Endothelial cell (in vitro differentiated cells): ENCODE data around the gene MADD. TPM values are rescaled to one million over a fixed set of nuclear protein-coding genes. Genes with fewer than 3 reads are reported as not detected.
A peak's percentile ranks its signal among the peaks of the same experiment; 100 is the strongest.
"Not testable (repeated sequence)": the region's sequence is repeated elsewhere in the genome, so short reads cannot be mapped to it uniquely, and the experiment has no call there.

Source experiments
- DNase-seq: peaks from one replicate; pipeline ENCODE4 v3.0.0; 2021; ENCODE audit warnings: low spot score
- H3K27ac Mint-ChIP-seq: one replicate; pipeline ENCODE4 v1.8.0; 2021; ENCODE audit warnings: mixed read lengths, inconsistent platforms; ENCODE audit not compliant: unreplicated experiment
- H3K27me3 Mint-ChIP-seq: one replicate; pipeline ENCODE4 v1.8.0; 2021; ENCODE audit warnings: mild to moderate bottlenecking, moderate library complexity, mixed read lengths, inconsistent platforms; ENCODE audit not compliant: unreplicated experiment
- H3K36me3 Mint-ChIP-seq: one replicate; pipeline ENCODE4 v1.8.0; 2021; ENCODE audit warnings: mild to moderate bottlenecking, low read depth, mixed read lengths, inconsistent platforms; ENCODE audit not compliant: unreplicated experiment
- H3K4me1 Mint-ChIP-seq: one replicate; pipeline ENCODE4 v1.8.0; 2021; ENCODE audit warnings: mild to moderate bottlenecking, mixed read lengths, inconsistent platforms; ENCODE audit not compliant: unreplicated experiment
- H3K4me3 Mint-ChIP-seq: one replicate; pipeline ENCODE4 v1.8.0; 2021; ENCODE audit warnings: mild to moderate bottlenecking, mixed read lengths, inconsistent platforms; ENCODE audit not compliant: unreplicated experiment
- H3K9me3 Mint-ChIP-seq: one replicate; pipeline ENCODE4 v1.8.0; 2021; ENCODE audit warnings: mixed read lengths, inconsistent platforms; ENCODE audit not compliant: unreplicated experiment
- total RNA-seq: library from RNA; stranded (reverse); fragmentation: NEBNext Ultra II Directional; extraction: Animal tissue kit (Norgen Biotek cat#: 25700); gene quantifications from one replicate; pipeline ENCODE4 v1.2.1, GENCODE V29; 2021; ENCODE audit not compliant: unreplicated experiment
- TF ChIP-seq, protein P1 (sequence below): fragments of 200-600 bp; sonication (generic); IDR thresholded peaks from one replicate; pipeline ENCODE4 v1.5.0; 2021; ENCODE audit warnings: antibody characterized with exemption; ENCODE audit not compliant: unreplicated experiment

MADD gene
- total RNA-seq, 1 donor from 2014 or later, result 61.2 TPM

DNA sequence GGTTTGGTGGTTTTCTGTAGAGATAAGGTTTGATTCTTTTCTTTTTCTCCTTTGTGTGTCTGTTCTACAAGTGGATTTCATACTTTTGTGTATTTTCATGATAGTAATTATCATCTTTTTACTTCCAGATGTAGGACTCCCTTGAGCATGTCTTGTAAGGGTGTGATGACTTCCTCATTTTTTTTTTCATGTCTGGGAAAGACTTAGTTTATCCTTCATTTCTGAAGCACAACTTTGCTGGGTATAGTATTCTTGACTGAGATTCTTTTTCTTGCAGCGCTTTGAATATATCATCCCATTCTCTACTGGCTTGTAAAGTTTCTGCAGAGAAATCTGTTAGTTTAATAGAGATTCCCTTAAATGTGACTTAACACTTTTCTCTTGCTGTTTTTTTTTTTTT lies 32.9 kb downstream of the MADD start:
- Mint-ChIP-seq H3K27me3 (no peaks in the 10 kb centered on the region), H3K27ac (no peak overlapping the region), H3K9me3 (no peaks in the 10 kb centered on the region), H3K36me3 (peaks cover 48% of the 10 kb centered on the region), H3K4me3 (peak overlapping the region; percentile 32), H3K4me1 (no peaks in the 10 kb centered on the region)
- no peak for DNase-seq
- TF ChIP-seq, protein P1, sequence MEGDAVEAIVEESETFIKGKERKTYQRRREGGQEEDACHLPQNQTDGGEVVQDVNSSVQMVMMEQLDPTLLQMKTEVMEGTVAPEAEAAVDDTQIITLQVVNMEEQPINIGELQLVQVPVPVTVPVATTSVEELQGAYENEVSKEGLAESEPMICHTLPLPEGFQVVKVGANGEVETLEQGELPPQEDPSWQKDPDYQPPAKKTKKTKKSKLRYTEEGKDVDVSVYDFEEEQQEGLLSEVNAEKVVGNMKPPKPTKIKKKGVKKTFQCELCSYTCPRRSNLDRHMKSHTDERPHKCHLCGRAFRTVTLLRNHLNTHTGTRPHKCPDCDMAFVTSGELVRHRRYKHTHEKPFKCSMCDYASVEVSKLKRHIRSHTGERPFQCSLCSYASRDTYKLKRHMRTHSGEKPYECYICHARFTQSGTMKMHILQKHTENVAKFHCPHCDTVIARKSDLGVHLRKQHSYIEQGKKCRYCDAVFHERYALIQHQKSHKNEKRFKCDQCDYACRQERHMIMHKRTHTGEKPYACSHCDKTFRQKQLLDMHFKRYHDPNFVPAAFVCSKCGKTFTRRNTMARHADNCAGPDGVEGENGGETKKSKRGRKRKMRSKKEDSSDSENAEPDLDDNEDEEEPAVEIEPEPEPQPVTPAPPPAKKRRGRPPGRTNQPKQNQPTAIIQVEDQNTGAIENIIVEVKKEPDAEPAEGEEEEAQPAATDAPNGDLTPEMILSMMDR, result no peak

DNA sequence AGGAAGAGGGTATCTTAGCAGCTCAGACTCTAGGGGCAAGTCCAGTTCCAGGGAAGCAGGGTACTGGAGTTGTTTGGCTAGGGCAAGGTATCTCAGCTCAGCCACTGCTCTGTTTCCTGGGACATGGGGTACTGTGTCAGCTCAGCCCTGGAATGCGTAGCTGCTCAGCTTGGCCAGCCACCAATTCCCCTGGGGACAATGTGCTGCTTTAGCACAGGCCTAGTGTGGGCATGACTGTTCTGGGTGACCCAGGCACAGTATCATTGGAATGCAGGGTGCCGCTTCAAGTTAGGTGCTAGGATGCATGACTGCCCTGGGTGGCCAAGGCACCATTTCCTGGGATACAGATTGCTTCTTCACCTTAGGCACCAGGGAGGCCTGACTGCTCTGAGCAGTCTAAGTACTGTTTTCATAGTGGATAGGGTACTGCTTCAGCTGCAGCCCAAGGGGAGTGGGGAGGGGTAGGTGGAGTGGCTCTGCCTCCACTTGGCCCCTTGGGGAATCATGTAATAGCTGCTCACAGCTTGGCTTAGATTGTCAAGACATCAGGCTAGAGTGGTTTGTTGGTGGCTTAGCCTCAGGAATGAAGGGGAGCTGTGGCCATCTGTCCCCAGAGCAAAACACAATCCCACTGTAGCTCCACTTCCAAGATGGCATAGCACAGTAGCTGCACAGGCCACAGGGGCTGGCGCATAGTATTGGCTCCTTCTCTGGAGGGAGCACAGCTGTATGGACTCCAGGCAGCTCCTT lies 36.0 kb downstream of the MADD start:
- TF ChIP-seq, protein P1, result no peak
- peaks cover 3% of the 10 kb centered on the region for H3K4me1 Mint-ChIP-seq
- peaks cover 2% of the 10 kb centered on the region for H3K27me3 Mint-ChIP-seq
- DNase-seq, result no peak
- peaks cover 40% of the 10 kb centered on the region for H3K36me3 Mint-ChIP-seq
- no peak overlapping the region for H3K4me3 Mint-ChIP-seq
- H3K27ac Mint-ChIP-seq, result no peak overlapping the region
- H3K9me3 Mint-ChIP-seq, result no peaks in the 10 kb centered on the region

DNA sequence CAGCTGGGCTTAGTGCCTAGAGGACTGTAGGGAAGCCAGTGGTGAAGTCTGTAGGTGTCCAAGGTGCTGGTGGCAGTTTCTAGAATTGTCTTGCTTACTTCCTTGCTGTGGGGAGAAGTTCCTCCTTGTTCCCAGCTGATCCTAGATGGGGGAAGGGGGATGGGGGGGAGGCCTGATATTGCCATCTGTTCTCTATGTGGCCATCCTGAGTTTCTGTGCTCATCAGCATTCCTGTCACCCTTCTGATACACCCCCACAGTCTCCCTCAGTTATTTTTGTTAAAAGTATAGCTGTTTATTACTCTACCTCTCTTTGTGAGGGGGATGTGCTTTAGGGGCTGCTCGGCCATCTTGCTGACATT lies 36.5 kb downstream of the MADD start:
- peaks cover 36% of the 10 kb centered on the region for H3K36me3 Mint-ChIP-seq
- peaks cover 3% of the 10 kb centered on the region for H3K4me1 Mint-ChIP-seq
- H3K9me3 Mint-ChIP-seq, result no peaks in the 10 kb centered on the region
- DNase-seq, result no peak
- TF ChIP-seq, protein P1, result no peak
- H3K27me3 Mint-ChIP-seq, result peaks cover 2% of the 10 kb centered on the region
- no peak overlapping the region for H3K27ac Mint-ChIP-seq
- no peak overlapping the region for H3K4me3 Mint-ChIP-seq

DNA sequence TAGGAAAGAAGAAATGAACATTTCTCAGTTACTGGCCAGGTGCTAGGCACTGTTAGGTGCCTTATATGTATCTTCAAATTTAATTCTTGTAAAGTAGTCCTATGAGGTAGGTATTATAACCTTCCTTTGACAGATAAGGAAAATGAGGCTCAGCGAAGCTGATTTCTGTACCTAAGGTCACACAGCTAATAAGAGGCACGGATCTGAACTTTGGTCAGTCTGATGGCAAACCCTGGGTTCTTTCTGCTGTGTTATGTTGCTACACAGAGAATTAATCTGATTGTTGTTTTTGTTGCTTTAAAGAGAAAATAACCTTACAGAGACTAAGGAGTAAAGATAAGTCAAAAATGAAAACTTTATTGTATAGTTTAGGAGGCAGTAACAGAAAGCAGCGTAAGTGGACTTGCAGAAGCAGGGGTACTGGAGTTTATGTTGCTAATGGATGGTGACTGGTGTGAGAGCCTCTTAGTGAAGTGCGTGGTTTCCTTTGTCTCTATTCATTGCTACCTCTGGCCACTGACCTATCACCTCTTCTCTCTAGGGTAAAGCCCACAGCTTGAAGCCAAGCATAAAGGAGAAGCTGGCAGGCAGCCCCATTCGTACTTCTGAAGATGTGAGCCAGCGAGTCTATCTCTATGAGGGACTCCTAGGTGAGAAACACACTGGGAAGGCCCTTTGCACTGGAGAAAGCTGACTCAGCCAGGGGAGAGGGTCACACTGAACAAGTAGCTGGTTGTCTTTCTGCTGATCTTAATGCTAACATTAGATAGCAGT lies 38.3 kb downstream of the MADD start:
- no peak overlapping the region for H3K27ac Mint-ChIP-seq
- TF ChIP-seq, protein P1, result no peak
- H3K4me3 Mint-ChIP-seq, result no peak overlapping the region
- no peaks in the 10 kb centered on the region for H3K9me3 Mint-ChIP-seq
- H3K4me1 Mint-ChIP-seq, result peaks cover 3% of the 10 kb centered on the region
- H3K27me3 Mint-ChIP-seq, result peaks cover 2% of the 10 kb centered on the region
- H3K36me3 Mint-ChIP-seq, result peaks cover 22% of the 10 kb centered on the region
- no peak for DNase-seq

DNA sequence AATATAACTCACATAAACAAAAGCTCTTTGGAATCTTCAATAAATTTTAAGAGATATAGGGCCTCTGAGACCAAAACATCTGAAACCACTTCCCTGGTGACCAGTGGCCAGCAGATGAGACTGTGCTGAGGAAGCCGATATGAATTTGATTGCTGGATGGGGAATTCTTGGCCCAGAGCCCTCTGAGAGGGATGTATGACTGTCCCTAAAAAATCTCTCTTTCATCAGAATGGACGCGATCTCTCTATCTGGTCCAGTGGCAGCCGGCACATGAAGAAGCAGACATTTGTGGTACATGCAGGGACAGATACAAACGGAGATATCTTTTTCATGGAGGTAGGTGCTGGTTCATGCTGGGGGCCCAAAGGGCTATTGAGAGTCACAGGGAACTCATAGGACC lies 45.1 kb downstream of the MADD start:
- Mint-ChIP-seq H3K9me3 (no peaks in the 10 kb centered on the region), H3K4me1 (no peaks in the 10 kb centered on the region), H3K27ac (no peak overlapping the region), H3K27me3 (no peaks in the 10 kb centered on the region), H3K36me3 (peaks cover 19% of the 10 kb centered on the region), H3K4me3 (peak overlapping the region; percentile 8)
- TF ChIP-seq, protein P1, result no peak
- no peak for DNase-seq

DNA sequence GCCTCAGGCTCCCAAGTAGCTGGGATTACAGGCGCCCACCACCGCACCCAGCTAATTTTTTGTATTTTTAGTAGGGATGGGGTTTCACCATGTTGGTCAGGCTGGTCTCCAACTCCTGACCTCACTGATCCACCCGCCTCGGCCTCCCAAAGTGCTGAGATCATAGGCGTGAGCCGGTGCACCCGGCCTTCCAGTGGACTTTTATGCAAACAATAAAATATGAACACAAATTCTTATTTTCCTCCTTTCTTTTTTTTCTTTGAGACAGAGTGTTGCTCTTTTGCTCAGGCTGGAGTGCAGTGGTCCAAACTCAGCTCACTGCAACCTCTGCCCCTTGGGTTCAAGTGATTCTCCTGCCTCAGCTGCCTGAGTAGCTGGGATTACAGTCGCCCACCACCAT lies 46.6 kb downstream of the MADD start:
- not testable (repeated sequence) for H3K27ac Mint-ChIP-seq, H3K27me3 Mint-ChIP-seq, H3K9me3 Mint-ChIP-seq, H3K4me3 Mint-ChIP-seq, H3K4me1 Mint-ChIP-seq, DNase-seq
- peaks cover 22% of the 10 kb centered on the region for H3K36me3 Mint-ChIP-seq
